Measurements from ENCODE around the gene TCF25. TPM values are rescaled to one million over a fixed set of nuclear protein-coding genes. Genes with fewer than 3 reads are reported as not detected.
A peak's percentile ranks its signal among the peaks of the same experiment; 100 is the strongest.

TCF25 gene
- total RNA-seq, 1 donor from 2014 or later = 162 TPM

DNA sequence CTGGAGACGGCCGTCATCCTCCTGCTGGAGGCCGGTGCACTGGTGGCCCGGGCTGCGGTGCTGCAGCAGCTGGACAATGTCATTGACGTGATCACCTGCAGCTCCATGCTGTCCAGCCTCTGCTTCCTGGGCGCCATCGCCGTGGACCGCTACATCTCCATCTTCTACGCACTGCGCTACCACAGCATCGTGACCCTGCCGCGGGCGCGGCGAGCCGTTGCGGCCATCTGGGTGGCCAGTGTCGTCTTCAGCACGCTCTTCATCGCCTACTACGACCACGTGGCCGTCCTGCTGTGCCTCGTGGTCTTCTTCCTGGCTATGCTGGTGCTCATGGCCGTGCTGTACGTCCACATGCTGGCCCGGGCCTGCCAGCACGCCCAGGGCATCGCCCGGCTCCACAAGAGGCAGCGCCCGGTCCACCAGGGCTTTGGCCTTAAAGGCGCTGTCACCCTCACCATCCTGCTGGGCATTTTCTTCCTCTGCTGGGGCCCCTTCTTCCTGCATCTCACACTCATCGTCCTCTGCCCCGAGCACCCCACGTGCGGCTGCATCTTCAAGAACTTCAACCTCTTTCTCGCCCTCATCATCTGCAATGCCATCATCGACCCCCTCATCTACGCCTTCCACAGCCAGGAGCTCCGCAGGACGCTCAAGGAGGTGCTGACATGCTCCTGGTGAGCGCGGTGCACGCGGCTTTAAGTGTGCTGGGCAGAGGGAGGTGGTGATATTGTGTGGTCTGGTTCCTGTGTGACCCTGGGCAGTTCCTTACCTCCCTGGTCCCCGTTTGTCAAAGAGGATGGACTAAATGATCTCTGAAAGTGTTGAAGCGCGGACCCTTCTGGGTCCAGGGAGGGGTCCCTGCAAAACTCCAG, 46.4 kb downstream of the TCF25 start:
- no peak overlapping the region for H3K4me3 ChIP-seq
- TF ChIP-seq, protein P1, sequence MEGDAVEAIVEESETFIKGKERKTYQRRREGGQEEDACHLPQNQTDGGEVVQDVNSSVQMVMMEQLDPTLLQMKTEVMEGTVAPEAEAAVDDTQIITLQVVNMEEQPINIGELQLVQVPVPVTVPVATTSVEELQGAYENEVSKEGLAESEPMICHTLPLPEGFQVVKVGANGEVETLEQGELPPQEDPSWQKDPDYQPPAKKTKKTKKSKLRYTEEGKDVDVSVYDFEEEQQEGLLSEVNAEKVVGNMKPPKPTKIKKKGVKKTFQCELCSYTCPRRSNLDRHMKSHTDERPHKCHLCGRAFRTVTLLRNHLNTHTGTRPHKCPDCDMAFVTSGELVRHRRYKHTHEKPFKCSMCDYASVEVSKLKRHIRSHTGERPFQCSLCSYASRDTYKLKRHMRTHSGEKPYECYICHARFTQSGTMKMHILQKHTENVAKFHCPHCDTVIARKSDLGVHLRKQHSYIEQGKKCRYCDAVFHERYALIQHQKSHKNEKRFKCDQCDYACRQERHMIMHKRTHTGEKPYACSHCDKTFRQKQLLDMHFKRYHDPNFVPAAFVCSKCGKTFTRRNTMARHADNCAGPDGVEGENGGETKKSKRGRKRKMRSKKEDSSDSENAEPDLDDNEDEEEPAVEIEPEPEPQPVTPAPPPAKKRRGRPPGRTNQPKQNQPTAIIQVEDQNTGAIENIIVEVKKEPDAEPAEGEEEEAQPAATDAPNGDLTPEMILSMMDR (IDR thresholded peaks at IDR 0.05) = no peak
- H3K36me3 ChIP-seq = no peaks in the 10 kb centered on the region
- no peaks in the 10 kb centered on the region for H3K9me3 ChIP-seq
- peaks cover 26% of the 10 kb centered on the region for H3K27me3 ChIP-seq
- ATAC-seq (no peak), DNase-seq (no peak)
- intact Hi-C loops (cut with DNase I) = no loop called here
- peaks cover 47% of the 10 kb centered on the region for H3K4me1 ChIP-seq
- no peak overlapping the region for H3K27ac ChIP-seq

DNA sequence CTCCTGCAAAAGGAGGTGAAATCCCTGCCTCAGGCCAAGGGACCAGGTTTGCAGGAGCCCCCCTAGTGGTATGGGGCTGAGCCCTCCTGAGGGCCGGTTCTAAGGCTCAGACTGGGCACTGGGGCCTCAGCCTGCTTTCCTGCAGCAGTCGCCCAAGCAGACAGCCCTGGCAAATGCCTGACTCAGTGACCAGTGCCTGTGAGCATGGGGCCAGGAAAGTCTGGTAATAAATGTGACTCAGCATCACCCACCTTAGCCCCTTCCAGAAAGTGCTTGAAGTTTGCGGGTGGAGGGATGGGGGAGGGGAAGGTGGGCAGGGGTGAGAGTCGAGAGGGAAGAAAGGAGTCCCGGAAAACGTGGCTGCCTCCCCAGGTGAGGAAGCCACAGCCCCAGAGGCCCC, 47.3 kb downstream of the TCF25 start:
- intact Hi-C loops (cut with DNase I) = no loop called here
- TF ChIP-seq, protein P1 (IDR thresholded peaks at IDR 0.05) = no peak
- Histone ChIP-seq H3K36me3 (no peaks in the 10 kb centered on the region), H3K27ac (no peak overlapping the region), H3K27me3 (peaks cover 34% of the 10 kb centered on the region), H3K4me3 (no peak overlapping the region), H3K4me1 (peaks cover 50% of the 10 kb centered on the region), H3K9me3 (no peaks in the 10 kb centered on the region)
- ATAC-seq (no peak), DNase-seq (no peak)

DNA sequence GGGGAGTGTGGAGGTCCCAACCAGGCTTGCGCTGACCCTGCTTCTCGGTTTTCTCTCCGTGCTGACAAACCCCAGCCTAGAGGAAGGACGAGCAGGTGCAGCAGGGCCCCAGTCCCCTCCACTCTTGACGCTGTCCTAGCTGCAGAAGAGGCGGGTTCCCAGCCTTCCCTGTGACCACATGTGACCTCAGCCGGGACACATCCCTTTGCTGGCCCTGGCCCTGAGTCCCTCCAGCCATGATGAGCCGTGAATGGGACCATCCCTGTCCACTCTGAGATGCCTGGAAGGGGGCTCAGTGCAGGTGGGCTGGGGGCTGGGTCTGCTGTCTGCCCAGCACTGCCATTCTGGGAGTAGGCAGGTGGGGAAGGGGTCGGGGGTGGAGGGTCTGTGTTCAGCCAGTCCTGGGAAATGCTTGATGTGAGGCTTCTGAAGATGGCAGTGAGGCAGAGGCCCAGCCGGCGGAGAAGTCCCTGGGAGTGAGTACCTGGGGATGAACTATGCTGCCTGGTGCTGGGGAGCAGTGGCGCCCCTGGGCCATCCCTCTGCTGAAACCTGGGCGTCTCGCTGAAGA, 47.8 kb downstream of the TCF25 start:
- TF ChIP-seq, protein P1 (IDR thresholded peaks at IDR 0.05) = no peak
- intact Hi-C loops (cut with DNase I) = no loop called here
- peaks cover 37% of the 10 kb centered on the region for H3K27me3 ChIP-seq
- H3K4me3 ChIP-seq = no peak overlapping the region
- H3K4me1 ChIP-seq = peaks cover 54% of the 10 kb centered on the region
- DNase-seq (no peak), ATAC-seq (no peak)
- no peaks in the 10 kb centered on the region for H3K36me3 ChIP-seq
- no peaks in the 10 kb centered on the region for H3K9me3 ChIP-seq
- H3K27ac ChIP-seq = peak overlapping the region; percentile 80

DNA sequence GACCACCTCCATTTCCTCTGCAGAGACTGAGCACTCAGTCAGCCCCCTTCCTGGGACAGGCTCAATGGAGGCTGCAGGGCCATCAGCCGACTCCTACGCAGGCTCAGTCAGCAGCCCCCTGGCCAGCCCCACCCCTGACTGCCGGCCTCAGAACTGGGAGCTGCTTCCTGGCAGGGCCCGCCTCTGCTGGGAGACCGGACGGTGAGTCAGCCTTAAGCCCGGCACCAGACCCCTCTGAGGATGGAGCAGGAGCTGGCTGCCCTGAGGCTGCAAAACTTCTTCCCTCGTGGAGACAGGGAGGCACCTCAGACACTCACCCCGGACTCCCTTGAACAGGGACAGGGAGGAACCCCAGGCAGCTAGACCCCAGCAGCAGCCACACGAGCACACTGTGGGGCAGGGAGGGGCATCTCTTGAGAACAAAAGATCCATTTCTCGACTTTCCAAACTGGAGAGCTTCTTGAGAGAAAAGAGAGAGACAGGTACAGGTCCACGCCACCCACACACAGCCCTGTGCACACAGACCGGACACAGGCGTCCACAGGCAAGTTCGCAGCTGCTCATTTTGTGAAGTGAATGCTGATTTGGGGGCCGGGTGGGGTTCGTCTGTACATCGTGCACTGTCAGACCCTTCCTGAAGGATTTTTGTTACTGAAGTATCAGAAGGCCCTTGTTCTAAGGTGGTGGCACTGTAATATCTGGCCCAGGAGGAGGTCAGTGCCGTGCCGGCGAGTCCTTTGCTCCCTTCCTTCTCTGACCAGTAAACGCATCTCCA, 48.5 kb downstream of the TCF25 start:
- intact Hi-C loops (cut with DNase I) = no loop called here
- peaks cover 44% of the 10 kb centered on the region for H3K27me3 ChIP-seq
- H3K27ac ChIP-seq = peak overlapping the region; percentile 80
- peak; percentile 29 for ATAC-seq
- no peaks in the 10 kb centered on the region for H3K36me3 ChIP-seq
- H3K4me1 ChIP-seq = peaks cover 58% of the 10 kb centered on the region
- DNase-seq = peak; percentile 80
- TF ChIP-seq, protein P1 (IDR thresholded peaks at IDR 0.05) = no peak
- H3K9me3 ChIP-seq = no peaks in the 10 kb centered on the region
- peak overlapping the region; percentile 55 for H3K4me3 ChIP-seq

DNA sequence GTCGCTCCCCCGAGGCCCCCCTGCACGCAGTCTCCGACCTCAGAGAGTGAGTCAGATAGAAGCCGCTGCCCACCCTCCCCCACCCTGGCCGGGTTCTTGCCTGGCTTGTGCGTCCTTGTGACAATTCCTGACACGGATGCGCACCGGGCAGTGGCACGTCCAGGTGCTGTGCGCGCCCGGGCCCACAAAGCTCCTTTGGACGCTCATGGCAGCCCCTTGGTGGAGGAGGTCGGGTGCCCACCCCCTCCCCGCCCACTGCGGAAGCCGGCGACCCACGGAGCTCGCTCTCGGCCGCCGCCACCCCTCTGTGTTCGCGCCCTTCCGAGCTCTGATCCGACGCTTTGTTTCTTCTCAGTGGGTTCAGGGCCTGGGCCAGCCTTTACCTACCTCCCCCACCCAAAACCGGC, 49.1 kb downstream of the TCF25 start:
- intact Hi-C loops (cut with DNase I) = no loop called here
- H3K9me3 ChIP-seq = no peaks in the 10 kb centered on the region
- H3K4me3 ChIP-seq = peak overlapping the region; percentile 55
- no peaks in the 10 kb centered on the region for H3K36me3 ChIP-seq
- peaks cover 54% of the 10 kb centered on the region for H3K4me1 ChIP-seq
- TF ChIP-seq, protein P1 (IDR thresholded peaks at IDR 0.05) = no peak
- ATAC-seq (no peak), DNase-seq (peak; percentile 80)
- H3K27ac ChIP-seq = peak overlapping the region; percentile 80
- H3K27me3 ChIP-seq = peaks cover 49% of the 10 kb centered on the region
